OCI-LY7 (cell line): ENCODE data around the gene NKAIN2. TPM values are rescaled to one million over a fixed set of nuclear protein-coding genes. Genes with fewer than 3 reads are reported as not detected.

Experiments used
- BruUV-seq: library from RNA; stranded (reverse); fragments of 400-500 nt; replicated peaks from 2 replicates; lab custom pipeline; 2021; lab: Mats Ljungman, UMichigan
- CTCF ChIA-PET: fragments of 300-600 bp; sonication (Branson Sonifier 250); formaldehyde crosslinking; loops from one replicate; lab custom pipeline; 2022; ENCODE audit warnings: antibody characterized with exemption; ENCODE audit not compliant: unreplicated experiment; lab: Charles Lee
- POLR2A ChIA-PET: fragments of 300-600 bp; sonication (Branson Sonifier 250); formaldehyde crosslinking; loops from one replicate; lab custom pipeline; 2022; ENCODE audit warnings: antibody characterized with exemption; lab: Charles Lee
- DNase-seq: peaks from one replicate; pipeline ENCODE4 v3.0.0-alpha.2; 2015; ENCODE audit warnings: low spot score
- H2AFZ ChIP-seq: fragments of 200-600 bp; sonication (generic), shearing (Covaris generic); 2 replicates; pipeline ENCODE4 v1.6.1; 2014; ENCODE audit warnings: mild to moderate bottlenecking, antibody characterized with exemption, low read length, moderate library complexity
- H3K27ac ChIP-seq: fragments of 200-600 bp; sonication (generic); 2 replicates; pipeline ENCODE4 v1.5.1; 2014; ENCODE audit warnings: mixed run types, low read depth, mild to moderate bottlenecking, moderate library complexity, low read length, inconsistent platforms; ENCODE audit not compliant: poor library complexity, severe bottlenecking
- H3K36me3 ChIP-seq: fragments of 200-600 bp; sonication (generic); 2 replicates; pipeline ENCODE4 v1.6.1; 2014; ENCODE audit warnings: mild to moderate bottlenecking, antibody characterized with exemption, low read length, moderate library complexity, mixed read lengths; ENCODE audit not compliant: insufficient read depth
- H3K4me1 ChIP-seq: fragments of 200-600 bp; sonication (generic); 2 replicates; pipeline ENCODE4 v1.5.1; 2014; ENCODE audit warnings: mild to moderate bottlenecking, low read length; ENCODE audit not compliant: insufficient read depth, poor library complexity, severe bottlenecking
- H3K4me2 ChIP-seq: fragments of 200-600 bp; sonication (generic); 2 replicates; pipeline ENCODE4 v1.6.1; 2014; ENCODE audit warnings: mild to moderate bottlenecking, low read length
- H3K4me3 ChIP-seq: fragments of 200-600 bp; sonication (generic); 2 replicates; pipeline ENCODE4 v1.5.1; 2014; ENCODE audit warnings: mild to moderate bottlenecking, low read depth, low read length; ENCODE audit not compliant: poor library complexity, severe bottlenecking
- H3K79me2 ChIP-seq: fragments of 200-600 bp; sonication (generic); 2 replicates; pipeline ENCODE4 v1.6.1; 2016; ENCODE audit warnings: low read depth, mild to moderate bottlenecking, low read length, moderate library complexity, mixed read lengths; ENCODE audit not compliant: insufficient read depth
- H3K9me2 ChIP-seq: fragments of 200-600 bp; sonication (generic); 2 replicates; pipeline ENCODE4 v1.6.1; 2016; ENCODE audit warnings: mild to moderate bottlenecking, low read length, mixed read lengths; ENCODE audit not compliant: insufficient read depth
- H3K9me3 ChIP-seq: fragments of 200-600 bp; sonication (generic); 2 replicates; pipeline ENCODE4 v1.6.1; 2014; ENCODE audit warnings: mild to moderate bottlenecking, mixed run types, low read length, mixed read lengths
- H4K20me1 ChIP-seq: fragments of 200-600 bp; sonication (generic); 2 replicates; pipeline ENCODE4 v1.6.1; 2014; ENCODE audit warnings: mild to moderate bottlenecking, antibody characterized with exemption, low read length, moderate library complexity, mixed read lengths; ENCODE audit not compliant: insufficient read depth
- CTCF ChIP-seq: fragments of 200-600 bp; sonication (generic); conservative IDR thresholded peaks from 2 replicates; pipeline ENCODE4 v1.5.1; 2014; ENCODE audit warnings: mild to moderate bottlenecking, antibody characterized with exemption, low read length, moderate library complexity, mixed read lengths
- EZH2phosphoT487 ChIP-seq: fragments of 200-600 bp; sonication (generic); IDR thresholded peaks from 2 replicates; pipeline ENCODE4 v1.6.1; 2018; ENCODE audit warnings: low read depth, borderline replicate concordance, mild to moderate bottlenecking, mixed run types, antibody characterized with exemption, low read length, moderate library complexity, mixed read lengths
- intact Hi-C: fragments of 100-400 bp; cut with micrococcal nuclease; formaldehyde crosslinking; loops from one replicate; pipeline ENCODE4 v1.10.0; 2022; ENCODE audit not compliant: unreplicated experiment
- total RNA-seq, 2 experiments: library from RNA; depleted of rRNA in 1 of 2; stranded (reverse); fragments of >200 nt in 1 of 2; shearing (Covaris generic) in 1 of 2; gene quantifications; 2 replicates each; pipeline ENCODE4 v1.2.3, GENCODE V29; 2014 to 2022

NKAIN2 gene
- total RNA-seq, 2 experiments from 2014 or later, result not detected

- no TSS peak for BruUV-seq
- CTCF ChIA-PET, result no interaction called here
Measured at GRCh38 chr6:124823240-124824111, 1019.8 kb downstream of the NKAIN2 start.

GRCh38 chr6:124825564-124825963 is 1021.9 kb downstream of the NKAIN2 start:
- ChIA-PET POLR2A (no interaction called here), CTCF (no interaction called here)
- no peak for DNase-seq
- H3K79me2 ChIP-seq, result no peaks in the 10 kb centered on the region
- no peak overlapping the region for H3K4me2 ChIP-seq
- no peaks in the 10 kb centered on the region for H3K4me1 ChIP-seq
- H3K27ac ChIP-seq, result no peak overlapping the region
- no peaks in the 10 kb centered on the region; the same call in 1 of the 2 replicates for H4K20me1 ChIP-seq
- no peak overlapping the region for H2AFZ ChIP-seq
- BruUV-seq, result no TSS peak
- intact Hi-C loops, result no loop called here
- no peaks in the 10 kb centered on the region for H3K36me3 ChIP-seq
- no peak for TF ChIP-seq CTCF
- no peak for TF ChIP-seq EZH2phosphoT487
- no peaks in the 10 kb centered on the region for H3K9me2 ChIP-seq
- H3K9me3 ChIP-seq, result no peaks in the 10 kb centered on the region
- H3K4me3 ChIP-seq, result no peak overlapping the region

More at GRCh38 chr6:124823240-124824111, 1019.8 kb downstream of the NKAIN2 start:
- no peak for DNase-seq
- H3K36me3 ChIP-seq, result no peaks in the 10 kb centered on the region
- POLR2A ChIA-PET, result interaction anchor here (0.5 kb wide), 1 partner anchor 580 kb away, joined by 3 read pairs; no protein-coding TSS in a partner anchor
- H3K4me1 ChIP-seq, result no peaks in the 10 kb centered on the region
- H3K9me2 ChIP-seq, result no peaks in the 10 kb centered on the region
- no peak overlapping the region for H3K4me3 ChIP-seq
- no peaks in the 10 kb centered on the region for H4K20me1 ChIP-seq
- no peak overlapping the region for H2AFZ ChIP-seq
- no peak overlapping the region for H3K4me2 ChIP-seq
- intact Hi-C loops, result no loop called here
- no peaks in the 10 kb centered on the region for H3K79me2 ChIP-seq
- TF ChIP-seq CTCF, result no peak
- no peak for TF ChIP-seq EZH2phosphoT487
- no peak overlapping the region for H3K27ac ChIP-seq
- H3K9me3 ChIP-seq, result no peaks in the 10 kb centered on the region

GRCh38 chr6:124829822-124830221 is 1026.2 kb downstream of the NKAIN2 start:
- Histone ChIP-seq H3K4me2 (no peak overlapping the region), H2AFZ (no peak overlapping the region), H3K9me2 (no peaks in the 10 kb centered on the region), H3K79me2 (no peaks in the 10 kb centered on the region), H3K4me3 (no peak overlapping the region), H3K36me3 (no peaks in the 10 kb centered on the region), H4K20me1 (no peaks in the 10 kb centered on the region; the same call in 1 of the 2 replicates), H3K4me1 (no peaks in the 10 kb centered on the region), H3K9me3 (no peaks in the 10 kb centered on the region), H3K27ac (no peak overlapping the region)
- DNase-seq, result no peak
- CTCF ChIA-PET, result no interaction called here
- no TSS peak for BruUV-seq
- POLR2A ChIA-PET, result no interaction called here
- intact Hi-C loops, result no loop called here
- no peak for TF ChIP-seq CTCF
- no peak for TF ChIP-seq EZH2phosphoT487
